Endodermal cell (in vitro differentiated cells): ENCODE measurements around the gene CPTP. TPM values are rescaled to one million over a fixed set of nuclear protein-coding genes. Genes with fewer than 3 reads are reported as not detected.

Experiments used
- DNase-seq: peaks from one replicate; pipeline ENCODE4 v3.0.0-alpha.2; 2017
- H3K27ac ChIP-seq: 2 replicates; pipeline ENCODE4 v1.5.1; 2013; ENCODE audit warnings: mild to moderate bottlenecking, low read depth, low read length, moderate library complexity
- H3K27me3 ChIP-seq: 2 replicates; pipeline ENCODE4 v1.6.1; 2013; ENCODE audit warnings: mild to moderate bottlenecking, low read length, moderate library complexity; ENCODE audit not compliant: insufficient read depth, control insufficient read depth, poor library complexity, severe bottlenecking
- H3K36me3 ChIP-seq: 2 replicates; pipeline ENCODE4 v1.7.0; 2013; ENCODE audit warnings: mild to moderate bottlenecking, low read length, moderate library complexity; ENCODE audit not compliant: control insufficient read depth, insufficient read depth
- H3K4me1 ChIP-seq: one replicate; pipeline ENCODE4 v1.7.0; 2013; ENCODE audit warnings: low read length; ENCODE audit not compliant: control insufficient read depth, insufficient read depth
- H3K4me3 ChIP-seq: 2 replicates; pipeline ENCODE4 v1.5.1; 2013; ENCODE audit warnings: mild to moderate bottlenecking, low read length, moderate library complexity
- H3K9ac ChIP-seq: 2 replicates; pipeline ENCODE4 v1.6.1; 2013; ENCODE audit warnings: mild to moderate bottlenecking, low read length, moderate library complexity; ENCODE audit not compliant: poor library complexity, severe bottlenecking; ENCODE audit errors: extremely low read depth
- H3K9me3 ChIP-seq: 2 replicates; pipeline ENCODE4 v1.6.1; 2013; ENCODE audit warnings: mild to moderate bottlenecking, low read length, moderate library complexity; ENCODE audit not compliant: control insufficient read depth
- H3K27ac Mint-ChIP-seq: 2 replicates; pipeline ENCODE4 v1.8.0; 2020; ENCODE audit warnings: mixed read lengths
- H3K27me3 Mint-ChIP-seq: 2 replicates; pipeline ENCODE4 v1.8.0; 2021; ENCODE audit warnings: mild to moderate bottlenecking, mixed read lengths; ENCODE audit not compliant: insufficient read depth
- H3K36me3 Mint-ChIP-seq: 2 replicates; pipeline ENCODE4 v1.8.0; 2020; ENCODE audit warnings: low read depth, mixed read lengths
- H3K4me1 Mint-ChIP-seq: 2 replicates; pipeline ENCODE4 v1.8.0; 2020; ENCODE audit warnings: mixed read lengths
- H3K4me3 Mint-ChIP-seq: 2 replicates; pipeline ENCODE4 v1.8.0; 2020; ENCODE audit warnings: mild to moderate bottlenecking, moderate library complexity, mixed read lengths
- H3K9me3 Mint-ChIP-seq: 2 replicates; pipeline ENCODE4 v1.8.0; 2020; ENCODE audit warnings: mild to moderate bottlenecking, mixed read lengths
- WGBS, 2 experiments: methylation state at CpG; one replicate each; pipeline versions ENCODE4 v1.1.5 to v1.1.7; 2013; ENCODE audit warnings: missing lambda C conversion rate in 2 of 2, mixed read lengths in 1 of 2; ENCODE audit not compliant: insufficient coverage in 1 of 2, insufficient read length in 1 of 2; 5-methylcytosine and 5-hydroxymethylcytosine counted together
- total RNA-seq, 2 donors: library from RNA; stranded (reverse); fragmentation: NEBNext Ultra II Directional in 1 of 2; extraction: Animal tissue kit (Norgen Biotek cat#: 25700) in 1 of 2; gene quantifications; 2 replicates in 1 of 2; 3 replicates in 1 of 2; pipeline ENCODE4 v1.2.1, GENCODE V29; 2021
- TF ChIP-seq, protein P1 (sequence below): fragments of 200-600 bp; sonication (generic); conservative IDR thresholded peaks from 2 replicates; pipeline ENCODE4 v1.5.0; 2021; ENCODE audit warnings: antibody characterized with exemption, mild to moderate bottlenecking

Gene CPTP
- total RNA-seq, 2 donors from 2014 or later, result 12.0 to 13.6 TPM

DNA sequence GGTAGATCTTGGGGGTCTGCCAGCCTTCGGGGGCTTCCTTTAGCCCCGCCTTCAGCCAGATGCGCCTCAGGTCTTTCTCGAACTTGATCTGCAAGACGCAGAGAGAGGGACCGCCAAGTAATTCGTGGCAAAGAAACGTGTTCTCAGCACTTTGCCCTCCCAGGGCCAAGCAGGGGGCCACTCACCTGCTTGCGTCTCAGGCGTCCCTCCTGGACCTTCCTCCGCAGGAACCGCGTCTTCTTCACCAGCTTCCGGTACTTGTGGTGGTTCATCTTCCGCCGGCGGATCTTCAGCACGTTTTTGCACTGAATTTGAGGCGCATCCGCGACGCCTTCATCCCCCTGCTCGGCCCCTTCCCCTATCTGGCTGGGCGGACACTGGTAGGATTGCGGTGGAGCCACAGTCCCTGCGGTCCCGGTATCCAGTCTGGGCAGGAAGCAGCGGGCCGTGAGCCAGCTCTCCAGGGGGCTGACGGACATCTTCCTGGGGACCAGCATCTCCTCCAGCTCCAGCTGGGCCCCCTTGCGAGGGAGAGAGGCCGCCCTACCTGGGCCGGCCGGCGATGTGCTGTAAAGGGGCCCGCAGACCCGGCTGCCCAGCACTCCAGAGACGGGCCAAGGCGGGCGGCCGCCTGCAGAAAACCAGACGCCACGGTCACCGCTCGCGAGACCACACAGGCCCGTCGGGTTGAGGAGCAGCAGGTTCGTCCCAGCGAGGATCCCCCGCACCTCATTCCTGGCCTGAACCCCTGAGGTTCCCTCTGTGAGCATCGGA lies 49.4 kb downstream of the CPTP start:
- Histone ChIP-seq H3K9me3 (no peaks in the 10 kb centered on the region), H3K9ac (peak overlapping the region; percentile 85), H3K27me3 (no peaks in the 10 kb centered on the region), H3K4me3 (peak overlapping the region; percentile 86), H3K4me1 (no peaks in the 10 kb centered on the region), H3K36me3 (peaks cover 12% of the 10 kb centered on the region), H3K27ac (no peak overlapping the region)
- peaks cover 8% of the 10 kb centered on the region for H3K36me3 Mint-ChIP-seq
- peak overlapping the region; percentile 76 for H3K4me3 Mint-ChIP-seq
- 59 to 71% methylated on average over 36 to 52 of the region's 52 CpGs for WGBS, 2 experiments
- peaks cover 3% of the 10 kb centered on the region for H3K27me3 Mint-ChIP-seq
- H3K9me3 Mint-ChIP-seq, result no peaks in the 10 kb centered on the region
- H3K4me1 Mint-ChIP-seq, result peaks cover 4% of the 10 kb centered on the region
- no peak for DNase-seq
- peak overlapping the region; percentile 80 for H3K27ac Mint-ChIP-seq
- TF ChIP-seq, protein P1, sequence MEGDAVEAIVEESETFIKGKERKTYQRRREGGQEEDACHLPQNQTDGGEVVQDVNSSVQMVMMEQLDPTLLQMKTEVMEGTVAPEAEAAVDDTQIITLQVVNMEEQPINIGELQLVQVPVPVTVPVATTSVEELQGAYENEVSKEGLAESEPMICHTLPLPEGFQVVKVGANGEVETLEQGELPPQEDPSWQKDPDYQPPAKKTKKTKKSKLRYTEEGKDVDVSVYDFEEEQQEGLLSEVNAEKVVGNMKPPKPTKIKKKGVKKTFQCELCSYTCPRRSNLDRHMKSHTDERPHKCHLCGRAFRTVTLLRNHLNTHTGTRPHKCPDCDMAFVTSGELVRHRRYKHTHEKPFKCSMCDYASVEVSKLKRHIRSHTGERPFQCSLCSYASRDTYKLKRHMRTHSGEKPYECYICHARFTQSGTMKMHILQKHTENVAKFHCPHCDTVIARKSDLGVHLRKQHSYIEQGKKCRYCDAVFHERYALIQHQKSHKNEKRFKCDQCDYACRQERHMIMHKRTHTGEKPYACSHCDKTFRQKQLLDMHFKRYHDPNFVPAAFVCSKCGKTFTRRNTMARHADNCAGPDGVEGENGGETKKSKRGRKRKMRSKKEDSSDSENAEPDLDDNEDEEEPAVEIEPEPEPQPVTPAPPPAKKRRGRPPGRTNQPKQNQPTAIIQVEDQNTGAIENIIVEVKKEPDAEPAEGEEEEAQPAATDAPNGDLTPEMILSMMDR, result no peak

DNA sequence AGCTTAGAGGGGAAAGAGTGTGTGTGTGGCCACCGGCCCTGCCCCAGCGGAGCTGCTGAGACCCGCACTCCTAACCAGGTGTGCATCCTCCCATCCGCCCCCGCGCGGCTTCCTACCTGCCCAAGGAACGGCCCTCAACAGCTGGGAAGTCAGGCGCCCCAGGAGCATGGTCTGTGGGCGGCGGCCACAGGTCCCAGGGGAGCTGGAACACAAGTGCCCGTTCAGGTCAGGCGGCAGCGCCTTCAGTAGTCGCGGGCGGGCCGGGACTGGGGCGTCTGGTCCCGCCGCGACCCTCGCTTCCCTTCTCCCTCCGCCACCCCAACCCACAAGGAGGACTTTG lies 50.0 kb downstream of the CPTP start:
- DNase-seq, result peak; percentile 55
- Mint-ChIP-seq H3K36me3 (peaks cover 8% of the 10 kb centered on the region), H3K4me3 (peak overlapping the region; percentile 76), H3K4me1 (peaks cover 4% of the 10 kb centered on the region), H3K27ac (peak overlapping the region; percentile 80), H3K27me3 (no peaks in the 10 kb centered on the region), H3K9me3 (no peaks in the 10 kb centered on the region)
- 1% methylated on average over 14 to 24 of the region's 24 CpGs for WGBS, 2 experiments
- H3K9ac ChIP-seq, result peak overlapping the region; percentile 85
- no peaks in the 10 kb centered on the region for H3K4me1 ChIP-seq
- H3K4me3 ChIP-seq, result peak overlapping the region; percentile 86
- H3K36me3 ChIP-seq, result peaks cover 12% of the 10 kb centered on the region
- H3K9me3 ChIP-seq, result no peaks in the 10 kb centered on the region
- TF ChIP-seq, protein P1, result no peak
- H3K27me3 ChIP-seq, result no peaks in the 10 kb centered on the region
- H3K27ac ChIP-seq, result peak overlapping the region; percentile 72

DNA sequence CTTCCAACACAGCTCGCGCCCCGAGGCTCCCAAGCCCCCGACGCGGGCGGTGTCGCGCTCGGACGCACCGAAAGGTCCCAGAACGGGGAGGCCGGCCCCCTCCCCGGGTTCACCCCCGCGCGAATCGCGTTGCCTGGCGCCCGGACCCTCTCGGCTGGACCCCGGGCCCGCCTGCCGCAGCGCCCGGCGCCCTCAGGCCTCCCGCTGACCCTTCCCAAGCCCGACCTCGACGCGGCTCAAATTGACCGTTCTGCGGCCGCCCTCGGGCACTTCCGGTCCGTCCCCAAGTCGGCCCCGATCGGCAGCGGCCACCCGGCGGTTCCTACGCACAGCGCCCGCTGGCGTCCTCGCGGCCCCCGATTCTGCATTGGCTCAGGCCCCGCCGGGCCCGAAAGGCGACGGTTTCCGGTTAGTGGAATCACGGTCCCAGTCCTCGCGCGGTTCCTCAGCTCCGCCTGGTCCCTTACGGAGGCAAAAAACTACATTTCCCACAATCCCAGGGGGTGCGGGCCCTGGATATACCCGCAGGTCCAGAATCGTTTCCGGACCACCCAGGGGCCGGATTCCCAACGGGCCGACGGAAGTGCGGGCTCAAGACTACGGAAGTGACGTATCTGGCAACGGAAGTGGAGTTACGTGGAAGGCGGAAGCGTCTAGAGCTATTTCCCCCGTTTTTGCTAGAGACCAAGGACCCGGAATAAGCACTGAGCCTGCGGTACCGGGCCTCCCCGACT lies 50.5 kb downstream of the CPTP start, which contains the start of gene AURKAIP1:
TSS of gene AURKAIP1 (minus strand) at position 279 of the 734 bp plus-strand sequence. CDS start 451 bp downstream, outside the sequence.
- peaks cover 4% of the 10 kb centered on the region for H3K4me1 Mint-ChIP-seq
- H3K9me3 Mint-ChIP-seq, result no peaks in the 10 kb centered on the region

More for the DNA sequence above, 50.5 kb downstream of the CPTP start, which contains the start of gene AURKAIP1:
- H3K4me1 ChIP-seq, result no peaks in the 10 kb centered on the region
- H3K4me3 ChIP-seq, result peak within 1 kb of the TSS; percentile 86
- peak within 1 kb of the TSS; percentile 85 for H3K9ac ChIP-seq
- Mint-ChIP-seq H3K4me3 (peak within 1 kb of the TSS; percentile 76), H3K27me3 (no peaks in the 10 kb centered on the region), H3K36me3 (peaks cover 8% of the 10 kb centered on the region), H3K27ac (peak within 1 kb of the TSS; percentile 96)
- DNase-seq, result peak; percentile 99
- 0% methylated on average over 50 to 85 of the region's 85 CpGs for WGBS, 2 experiments
- H3K9me3 ChIP-seq, result no peaks in the 10 kb centered on the region
- H3K27ac ChIP-seq, result peak within 1 kb of the TSS; percentile 72
- H3K36me3 ChIP-seq, result peaks cover 12% of the 10 kb centered on the region
- TF ChIP-seq, protein P1, result peak; percentile 48
- H3K27me3 ChIP-seq, result no peaks in the 10 kb centered on the region
